Heart left ventricle (tissue), 13 donors: ENCODE data around the gene TAS2R19.

Source experiments
- POLR2A ChIP-seq, 2 donors: fragments of 450-650 bp; IDR thresholded peaks; one replicate each; pipeline ENCODE4 v1.6.1; 2017; ENCODE audit warnings: antibody characterized with exemption in 2 of 2, mild to moderate bottlenecking in 2 of 2, moderate library complexity in 2 of 2
- TF ChIP-seq, protein P1 (sequence below), 12 donors: fragments of 200-600 bp; sonication (generic) in 4 of 12; IDR thresholded peaks; one replicate each; pipeline versions ENCODE4 v1.5.0 to v1.8.0; 2018 to 2022; ENCODE audit warnings: antibody characterized with exemption in 12 of 12, mild to moderate bottlenecking in 5 of 12
- donor health status: ischemic (EF 13 %, LVEDD 7.1; RV severe dilation, severe dysfunction).
- donor health status: DM: no; HTN: yes; CAD: no.
- donor health status: DM: no; HTN: no; CAD: no.
- donor health status: ischemic (EF 25% LVEDD 6.9; RV normal size, moderate dysfunction).
- donor health status: ischemic (EF 25% LVEDD 5.7; RV mildly dilated, moderate dysfunction).
- donor health status: ischemic (EF 35%, LVEDD 5.7; RV mildly dilated, moderate dysfunction).
- donor health status: nonischemic (EF 11% LVEDD 7.7; RV severe dilation, severe dysfunction).
- donor health status: DM: yes; HTN: yes; CAD: no.
- donor health status: PGD.
- donor health status: ischemic (EF 29% LVEDD 5.4; RV normal size, mild dysfunction).
- donor health status: nonischemic (EF 23%, LVEDD 6.1; RV moderate dilation, normal function).

DNA sequence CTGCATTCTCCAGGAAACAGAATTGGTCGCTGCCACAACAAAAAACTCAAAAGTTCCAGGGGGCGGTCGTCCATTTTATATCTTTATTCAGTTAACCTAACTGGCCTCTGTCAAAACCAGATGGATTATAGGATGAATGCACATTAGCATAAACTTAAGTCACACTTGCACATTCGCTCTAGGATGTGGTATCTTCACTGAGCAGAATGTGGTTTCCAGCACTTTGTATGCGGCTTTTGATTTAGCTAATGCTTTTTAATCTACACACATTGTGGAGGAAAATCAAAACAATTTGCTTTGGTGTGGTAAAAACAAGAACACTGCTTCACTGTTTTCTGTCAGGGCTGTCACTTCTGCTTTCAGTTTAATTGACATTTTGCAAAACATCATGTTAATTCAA, 40.2 kb downstream of the TAS2R19 start:
- TF ChIP-seq, protein P1, sequence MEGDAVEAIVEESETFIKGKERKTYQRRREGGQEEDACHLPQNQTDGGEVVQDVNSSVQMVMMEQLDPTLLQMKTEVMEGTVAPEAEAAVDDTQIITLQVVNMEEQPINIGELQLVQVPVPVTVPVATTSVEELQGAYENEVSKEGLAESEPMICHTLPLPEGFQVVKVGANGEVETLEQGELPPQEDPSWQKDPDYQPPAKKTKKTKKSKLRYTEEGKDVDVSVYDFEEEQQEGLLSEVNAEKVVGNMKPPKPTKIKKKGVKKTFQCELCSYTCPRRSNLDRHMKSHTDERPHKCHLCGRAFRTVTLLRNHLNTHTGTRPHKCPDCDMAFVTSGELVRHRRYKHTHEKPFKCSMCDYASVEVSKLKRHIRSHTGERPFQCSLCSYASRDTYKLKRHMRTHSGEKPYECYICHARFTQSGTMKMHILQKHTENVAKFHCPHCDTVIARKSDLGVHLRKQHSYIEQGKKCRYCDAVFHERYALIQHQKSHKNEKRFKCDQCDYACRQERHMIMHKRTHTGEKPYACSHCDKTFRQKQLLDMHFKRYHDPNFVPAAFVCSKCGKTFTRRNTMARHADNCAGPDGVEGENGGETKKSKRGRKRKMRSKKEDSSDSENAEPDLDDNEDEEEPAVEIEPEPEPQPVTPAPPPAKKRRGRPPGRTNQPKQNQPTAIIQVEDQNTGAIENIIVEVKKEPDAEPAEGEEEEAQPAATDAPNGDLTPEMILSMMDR (IDR thresholded peaks at IDR 0.05): no peak
- no peak for TF ChIP-seq POLR2A (IDR thresholded peaks at IDR 0.05)
